DND-41 (cell line): Measurements from ENCODE around the gene ANXA9.

Source experiments
- EZH2 ChIP-seq: IDR thresholded peaks from 3 replicates; pipeline ENCODE4 v1.6.1; 2012; ENCODE audit warnings: borderline replicate concordance, low read depth, mild to moderate bottlenecking, moderate library complexity, low read length, inconsistent platforms; ENCODE audit not compliant: severe bottlenecking
- TF ChIP-seq, protein P1 (sequence below): IDR thresholded peaks from 2 replicates; pipeline ENCODE4 v1.5.1; 2012; ENCODE audit warnings: borderline replicate concordance, low read length, moderate library complexity, mild to moderate bottlenecking; ENCODE audit not compliant: poor library complexity, severe bottlenecking; ENCODE audit errors: extremely low read depth

DNA sequence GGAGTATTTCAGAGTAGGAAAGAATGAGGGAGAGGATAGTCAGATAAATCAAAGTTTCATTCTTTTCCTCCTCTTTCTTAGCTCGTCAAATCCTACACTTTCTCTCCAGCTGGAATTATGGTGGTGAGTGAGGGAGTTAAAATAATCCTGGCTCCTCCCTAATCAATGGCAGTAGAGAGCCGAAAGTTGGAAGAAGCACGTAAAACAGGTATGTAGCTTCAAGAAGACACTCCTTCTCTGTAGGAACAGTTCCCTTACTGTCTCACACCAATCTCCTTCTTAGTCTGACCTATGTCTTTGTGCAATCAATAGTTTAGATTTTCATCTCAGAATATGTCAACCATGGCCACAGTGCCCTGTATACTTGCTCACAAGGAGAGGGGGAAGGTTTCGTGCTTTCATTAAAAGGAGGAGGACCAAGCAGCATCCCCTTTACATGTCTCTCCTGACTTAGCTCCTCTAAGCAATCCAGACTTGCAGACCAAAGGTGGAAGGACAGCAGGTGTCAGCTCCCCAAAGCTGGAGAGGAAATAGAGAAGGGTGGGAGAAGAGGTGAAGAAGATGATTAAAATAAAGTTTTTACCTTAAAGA is 23.7 kb downstream of the ANXA9 start:
- TF ChIP-seq, protein P1, sequence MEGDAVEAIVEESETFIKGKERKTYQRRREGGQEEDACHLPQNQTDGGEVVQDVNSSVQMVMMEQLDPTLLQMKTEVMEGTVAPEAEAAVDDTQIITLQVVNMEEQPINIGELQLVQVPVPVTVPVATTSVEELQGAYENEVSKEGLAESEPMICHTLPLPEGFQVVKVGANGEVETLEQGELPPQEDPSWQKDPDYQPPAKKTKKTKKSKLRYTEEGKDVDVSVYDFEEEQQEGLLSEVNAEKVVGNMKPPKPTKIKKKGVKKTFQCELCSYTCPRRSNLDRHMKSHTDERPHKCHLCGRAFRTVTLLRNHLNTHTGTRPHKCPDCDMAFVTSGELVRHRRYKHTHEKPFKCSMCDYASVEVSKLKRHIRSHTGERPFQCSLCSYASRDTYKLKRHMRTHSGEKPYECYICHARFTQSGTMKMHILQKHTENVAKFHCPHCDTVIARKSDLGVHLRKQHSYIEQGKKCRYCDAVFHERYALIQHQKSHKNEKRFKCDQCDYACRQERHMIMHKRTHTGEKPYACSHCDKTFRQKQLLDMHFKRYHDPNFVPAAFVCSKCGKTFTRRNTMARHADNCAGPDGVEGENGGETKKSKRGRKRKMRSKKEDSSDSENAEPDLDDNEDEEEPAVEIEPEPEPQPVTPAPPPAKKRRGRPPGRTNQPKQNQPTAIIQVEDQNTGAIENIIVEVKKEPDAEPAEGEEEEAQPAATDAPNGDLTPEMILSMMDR, result no peak
- TF ChIP-seq EZH2, result no peak
